Middle frontal gyrus (tissue), 1 donor: Measurements from ENCODE around the gene MT1H.

Source experiments
- DNase-seq: peaks from one replicate; pipeline ENCODE4 v3.0.0-alpha.2; 2015; ENCODE audit warnings: low spot score; ENCODE audit errors: extremely low spot score

MT1H gene

DNA sequence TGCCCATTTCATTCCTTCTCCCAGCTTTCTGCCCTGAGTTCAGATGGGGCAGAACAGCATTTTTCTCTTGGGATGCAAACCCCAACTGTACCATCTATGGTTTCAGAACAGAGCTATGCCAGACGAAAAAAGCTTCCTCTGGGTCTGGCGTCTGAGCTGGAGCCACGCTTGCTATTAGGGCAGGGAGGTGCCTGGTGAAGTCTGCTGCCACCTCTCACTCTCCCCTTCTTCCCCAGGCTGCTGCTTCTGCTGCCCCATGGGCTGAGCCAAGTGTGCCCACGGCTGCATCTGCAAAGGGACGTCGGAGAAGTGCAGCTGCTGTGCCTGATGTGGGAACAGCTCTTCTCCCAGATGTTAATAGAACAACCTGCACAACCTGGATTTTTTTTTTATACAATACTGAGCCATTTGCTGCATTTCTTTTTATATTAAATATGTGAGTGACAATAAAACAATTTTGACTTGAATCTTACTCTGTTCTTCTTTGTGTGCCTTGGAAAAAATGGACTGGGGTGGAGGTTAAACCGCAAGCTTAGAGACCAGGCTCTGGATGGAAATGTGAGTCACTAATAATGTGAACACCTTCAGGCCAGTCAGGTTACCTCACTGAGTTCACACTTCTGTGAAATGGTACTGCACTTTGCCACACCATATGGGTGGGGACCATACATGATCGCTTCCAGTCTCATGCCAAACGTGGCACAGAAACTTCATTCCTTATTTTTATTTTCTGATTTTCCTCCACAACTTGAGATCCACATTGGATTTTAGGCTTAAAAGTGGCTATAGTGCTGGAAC, 32.8 kb upstream of the MT1H start:
- no peak for DNase-seq

DNA sequence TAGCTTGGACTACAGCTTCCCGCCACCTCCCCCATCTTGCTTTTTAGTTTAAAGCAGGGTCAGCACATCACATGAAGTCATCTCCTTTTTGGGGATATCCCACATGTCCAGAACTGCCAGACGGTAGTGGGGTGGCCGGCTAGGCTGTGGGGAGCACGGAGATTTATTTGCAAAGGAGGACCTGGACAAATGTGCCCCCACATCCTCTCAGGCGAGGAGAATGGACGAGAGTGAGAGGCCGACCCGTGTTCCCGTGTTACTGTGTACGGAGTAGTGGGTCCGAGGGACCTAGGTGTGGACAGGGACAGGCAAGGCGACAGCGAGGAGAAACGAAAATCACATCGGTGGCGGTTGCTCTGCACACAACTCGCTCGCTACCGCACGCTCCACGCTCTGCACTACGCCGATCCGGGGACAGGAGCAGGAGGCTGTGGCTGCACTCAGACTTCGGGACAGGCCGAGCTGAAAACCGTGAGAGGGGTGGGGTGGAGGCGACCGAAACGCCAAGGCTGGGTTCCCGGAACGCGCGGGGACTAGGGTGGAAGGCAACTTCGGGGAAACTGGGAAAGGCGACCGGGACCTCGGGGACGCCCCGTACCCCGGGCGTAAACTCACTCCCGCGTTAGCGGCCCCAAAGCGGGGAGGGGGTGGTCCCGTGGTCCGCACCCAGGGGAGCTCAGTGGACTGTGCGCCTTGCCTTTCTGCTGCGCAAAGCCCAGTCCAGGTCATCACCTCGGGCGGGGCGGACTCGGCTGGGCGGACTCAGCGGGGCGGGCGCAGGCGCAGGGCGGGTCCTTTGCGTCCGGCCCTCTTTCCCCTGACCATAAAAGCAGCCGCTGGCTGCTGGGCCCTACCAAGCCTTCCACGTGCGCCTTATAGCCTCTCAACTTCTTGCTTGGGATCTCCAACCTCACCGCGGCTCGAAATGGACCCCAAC, 31.5 kb upstream of the MT1H start, which contains the start of gene MT1A:
Gene MT1A (plus strand): TSS at position 853 of the 937 bp plus-strand sequence. CDS start 73 bp downstream, at position 926.
- no peak for DNase-seq

DNA sequence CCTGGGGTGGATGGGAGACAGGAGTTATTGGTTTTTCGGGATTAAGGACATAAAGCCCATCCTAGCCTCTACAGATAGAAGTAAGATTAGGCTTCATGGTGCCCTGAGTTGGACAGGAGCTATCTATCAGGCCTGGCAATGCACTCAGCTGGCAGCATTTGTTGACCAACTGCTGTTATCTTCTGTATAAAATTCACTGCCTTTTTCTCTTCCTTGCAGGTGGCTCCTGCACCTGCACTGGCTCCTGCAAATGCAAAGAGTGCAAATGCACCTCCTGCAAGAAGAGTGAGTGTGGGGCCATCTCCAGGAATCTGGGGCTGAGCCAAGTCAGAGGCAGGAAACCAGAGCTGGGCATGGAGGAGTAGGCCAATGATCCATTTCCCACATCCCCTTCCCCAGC, 30.6 kb upstream of the MT1H start:
- no peak for DNase-seq

DNA sequence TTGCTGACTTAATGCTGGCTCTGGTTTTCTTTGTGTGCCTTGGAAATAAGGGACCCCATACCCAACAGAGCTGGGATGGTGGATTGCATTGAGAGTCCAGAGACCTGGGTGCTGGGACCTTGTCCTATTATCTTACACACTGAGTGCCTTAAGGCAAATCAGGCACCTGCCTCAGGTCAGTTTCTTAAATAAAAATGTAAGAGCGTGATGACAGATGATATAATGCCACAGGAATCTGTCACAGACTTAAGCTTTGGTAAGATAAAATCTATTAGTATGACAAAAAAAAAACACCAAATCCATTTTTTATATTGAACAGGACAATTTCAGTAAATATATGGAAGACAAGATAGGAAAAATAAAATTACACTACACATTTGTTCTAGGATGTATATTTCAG, 29.5 kb upstream of the MT1H start:
- no peak for DNase-seq

DNA sequence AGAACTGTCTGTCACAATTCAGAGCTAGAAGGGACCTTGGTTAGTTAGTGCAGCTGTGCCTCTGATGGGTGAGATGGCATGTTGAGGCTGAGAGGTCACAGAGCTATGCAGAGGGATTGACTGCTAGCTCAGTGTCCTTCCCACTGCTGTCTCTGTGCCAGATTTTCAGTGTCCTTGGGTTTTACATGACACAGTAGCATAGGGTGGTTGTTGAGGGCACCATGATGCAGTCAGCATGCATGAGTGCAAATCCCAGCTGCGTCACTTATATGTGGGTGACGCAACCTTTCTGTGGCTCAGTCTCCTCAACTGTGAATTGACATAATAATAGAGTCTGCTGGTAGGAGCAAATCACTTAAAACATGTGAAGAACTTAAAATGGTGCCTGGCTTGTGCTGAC, 28.4 kb upstream of the MT1H start:
- DNase-seq, result no peak

DNA sequence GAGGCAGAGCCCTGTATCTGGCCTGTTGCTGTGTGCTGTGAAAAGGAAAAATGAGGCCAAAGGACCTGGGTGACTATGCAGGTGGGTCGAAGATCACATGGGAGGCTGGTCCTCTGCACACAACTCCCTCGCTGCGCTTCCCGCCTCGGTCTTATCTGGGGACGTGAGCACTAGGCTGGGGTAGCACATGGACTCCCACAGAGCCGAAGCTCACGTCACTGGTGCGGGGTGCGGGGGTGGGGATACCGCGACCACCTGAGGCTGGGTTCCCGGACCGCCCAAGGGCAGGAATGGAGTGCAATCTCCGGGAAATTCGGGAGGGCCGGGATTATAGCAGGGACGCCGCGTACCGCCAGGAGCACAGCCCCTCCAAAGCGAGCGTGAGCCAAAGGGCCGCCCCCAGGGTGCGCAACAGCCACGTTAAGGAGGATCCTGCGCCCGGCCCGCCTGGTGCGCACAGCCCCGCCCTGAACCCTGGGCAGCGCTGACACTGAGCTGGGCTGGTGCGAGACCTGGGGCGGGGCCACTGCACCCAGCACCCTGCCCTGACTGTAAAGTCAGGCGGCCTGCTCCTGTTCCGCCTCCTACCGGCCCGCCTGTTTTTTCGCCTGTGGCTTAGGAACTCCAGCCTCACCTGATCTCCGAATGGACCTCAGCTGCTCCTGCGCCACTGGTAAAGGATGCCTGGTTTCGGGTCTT, 26.4 kb upstream of the MT1H start:
- DNase-seq, result no peak

DNA sequence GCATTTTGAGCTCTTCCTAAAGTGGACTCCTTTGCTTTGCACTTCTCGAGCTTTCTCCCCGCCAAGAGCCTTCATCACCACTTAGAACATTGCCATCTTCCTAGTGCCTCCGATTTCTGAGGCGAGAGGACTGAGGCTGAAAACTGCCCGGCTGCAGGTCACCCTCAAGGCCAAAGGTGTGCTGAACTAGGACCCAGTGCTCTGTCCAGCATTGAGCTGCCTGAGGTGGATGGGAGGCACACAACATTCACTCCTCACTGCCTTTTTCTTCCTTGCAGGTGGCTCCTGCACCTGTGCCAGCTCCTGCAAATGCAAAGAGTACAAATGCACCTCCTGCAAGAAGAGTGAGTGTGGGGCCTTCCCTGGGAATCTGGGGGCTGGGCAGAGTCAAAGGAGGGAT, 25.8 kb upstream of the MT1H start:
- no peak for DNase-seq

DNA sequence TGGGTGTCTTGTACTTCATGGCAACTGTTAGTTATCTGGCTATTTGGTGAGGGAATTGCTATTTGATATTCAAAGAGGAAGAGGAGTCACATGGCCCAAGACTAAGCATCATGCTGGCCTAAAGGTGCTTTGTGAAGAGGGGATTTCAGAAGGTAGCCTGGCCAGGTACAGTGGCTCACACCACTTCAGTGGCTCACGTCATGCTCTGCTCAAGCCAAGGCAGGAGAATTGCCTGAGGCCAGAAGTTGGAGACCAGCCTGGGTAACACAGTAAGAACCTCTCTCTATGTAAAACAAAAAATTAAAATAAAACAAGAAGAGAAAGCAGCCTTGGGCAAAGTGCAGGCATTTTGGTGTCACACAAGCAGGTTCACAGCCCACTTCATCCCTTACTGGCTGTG, 24.3 kb upstream of the MT1H start:
- DNase-seq, result no peak

DNA sequence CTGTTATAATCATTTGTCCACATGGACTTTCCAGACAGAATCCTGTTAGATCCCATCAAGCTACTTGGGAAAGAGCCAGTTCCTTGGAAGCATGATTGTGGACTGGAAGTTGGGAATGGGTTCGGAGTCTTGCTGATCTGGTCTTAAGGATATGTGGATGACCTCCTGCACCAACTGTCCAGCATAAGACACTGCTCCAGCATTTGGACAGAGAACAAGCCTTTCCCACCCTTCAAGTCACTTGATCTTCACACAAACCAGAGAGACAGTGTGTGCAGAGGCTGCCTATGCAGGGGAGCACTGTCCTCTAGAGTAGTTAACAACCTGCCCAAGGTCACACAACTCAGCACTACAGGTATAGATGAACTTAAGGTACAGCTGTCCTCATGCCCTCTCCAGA, 23.8 kb upstream of the MT1H start:
- no peak for DNase-seq

DNA sequence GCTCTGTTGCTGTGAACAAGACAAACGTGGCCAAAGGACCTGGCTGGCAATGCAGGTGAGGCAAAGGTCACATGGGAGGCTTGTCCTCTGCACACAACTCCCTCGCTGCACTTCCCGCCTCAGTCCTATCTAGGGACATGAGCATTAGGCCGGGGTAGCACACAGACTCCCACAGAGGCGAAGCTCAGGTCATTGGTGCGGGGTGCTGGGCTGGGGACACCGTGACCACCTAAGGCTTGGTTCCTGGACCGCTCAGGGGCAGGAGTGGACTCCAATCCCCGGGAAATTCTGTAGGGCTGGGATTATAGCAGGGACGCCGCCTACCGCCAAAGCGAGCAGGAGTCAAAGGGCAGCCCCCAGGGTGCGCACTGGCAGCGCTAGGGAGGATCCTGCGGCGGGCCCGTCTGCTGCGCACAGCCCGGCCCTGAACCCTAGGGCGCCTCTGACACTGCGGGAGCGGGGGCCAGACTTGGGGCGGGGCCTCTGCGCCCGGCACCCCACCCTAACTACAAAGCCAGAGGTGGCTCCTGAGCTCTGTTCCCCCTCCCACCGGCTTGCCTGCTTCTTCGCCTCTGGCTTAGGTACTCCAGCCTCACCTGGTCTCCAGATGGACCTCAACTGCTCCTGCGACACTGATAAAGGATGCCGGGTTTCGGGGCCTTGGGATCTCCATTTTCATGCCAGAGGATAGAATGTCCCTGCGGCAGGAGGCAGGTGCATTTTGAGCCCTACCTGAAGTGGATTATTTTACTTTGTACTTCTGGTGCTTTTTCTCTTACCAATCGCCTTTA, 21.8 kb upstream of the MT1H start:
- DNase-seq, result no peak

DNA sequence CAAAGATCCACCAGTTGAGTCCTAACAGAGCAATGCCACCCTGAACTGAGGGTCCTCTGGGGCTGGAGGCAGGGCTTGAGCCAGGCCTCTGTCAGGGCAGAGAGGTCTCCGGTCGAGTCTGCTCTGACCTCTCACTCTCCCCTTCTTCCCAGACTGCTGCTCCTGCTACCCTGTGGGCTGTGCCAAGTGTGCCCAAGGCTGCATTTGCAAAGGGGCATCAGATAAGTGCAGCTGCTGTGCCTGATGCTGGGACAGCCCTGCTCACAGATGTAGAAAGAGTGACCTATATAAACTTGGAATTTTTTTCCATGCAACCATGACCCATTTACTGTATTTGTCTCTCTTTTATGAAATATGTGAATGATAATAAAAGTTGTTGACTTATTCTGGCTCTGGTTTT, 20.3 kb upstream of the MT1H start:
- no peak for DNase-seq

DNA sequence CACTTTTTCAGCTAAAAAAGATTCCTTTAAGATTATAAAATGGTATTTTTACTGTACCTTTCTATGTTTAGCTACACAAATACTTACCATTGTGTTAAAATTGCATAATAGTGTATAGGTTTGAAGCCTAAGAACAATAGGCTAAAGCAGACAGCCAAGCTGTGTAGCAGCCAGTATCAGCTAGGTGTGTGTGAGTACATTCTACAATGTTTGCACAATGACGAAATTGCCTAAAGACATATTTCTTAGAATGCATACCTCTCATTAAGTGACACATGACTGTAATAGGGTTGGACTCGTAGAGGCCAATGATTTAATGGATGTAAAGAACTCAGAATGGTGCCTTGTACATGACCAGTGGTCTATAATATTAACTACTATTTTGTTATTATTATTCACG, 19.8 kb upstream of the MT1H start:
- DNase-seq, result no peak

DNA sequence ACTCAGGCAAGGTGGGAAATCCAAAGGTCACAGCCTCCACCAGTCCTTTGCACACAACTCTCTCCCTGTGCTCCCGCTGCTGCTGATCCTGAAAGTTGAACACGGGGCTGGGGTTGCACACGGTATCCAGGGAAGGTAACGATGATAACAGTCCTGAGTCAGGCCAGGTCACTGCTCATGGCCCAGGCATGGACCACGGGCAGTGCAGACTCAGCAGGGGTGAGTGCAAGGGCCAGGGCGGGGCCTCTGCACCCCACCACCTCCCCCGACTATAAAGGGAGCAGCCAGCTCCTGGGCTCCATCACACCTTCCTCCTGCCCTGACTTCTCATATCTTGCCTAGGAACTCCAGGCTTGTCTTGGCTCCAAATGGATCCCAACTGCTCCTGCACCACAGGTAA, 18.0 kb upstream of the MT1H start, which contains the start of gene MT1B:
Gene MT1B (plus strand): TSS at position 301 of the 400 bp plus-strand sequence. CDS start 68 bp downstream, at position 369.
- DNase-seq, result no peak

DNA sequence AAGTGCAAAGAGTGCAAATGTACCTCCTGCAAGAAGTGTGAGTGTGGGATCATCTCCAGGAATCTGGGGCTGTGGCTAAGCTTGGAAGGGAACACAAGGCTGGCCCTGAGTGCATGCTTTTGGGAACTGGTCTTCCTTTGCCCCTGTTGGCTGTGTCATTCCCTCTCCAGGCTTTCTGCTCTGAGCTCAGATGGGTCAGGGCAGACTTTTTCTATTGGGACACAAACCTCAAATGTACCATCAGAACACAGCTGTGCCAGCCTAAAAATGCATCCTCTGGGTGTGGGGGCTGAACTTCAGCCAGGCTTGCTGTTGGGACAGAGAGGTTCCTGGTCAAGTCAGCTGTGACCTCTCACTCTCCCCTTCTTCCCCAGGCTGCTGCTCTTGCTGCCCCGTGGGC, 17.0 kb upstream of the MT1H start:
- no peak for DNase-seq

DNA sequence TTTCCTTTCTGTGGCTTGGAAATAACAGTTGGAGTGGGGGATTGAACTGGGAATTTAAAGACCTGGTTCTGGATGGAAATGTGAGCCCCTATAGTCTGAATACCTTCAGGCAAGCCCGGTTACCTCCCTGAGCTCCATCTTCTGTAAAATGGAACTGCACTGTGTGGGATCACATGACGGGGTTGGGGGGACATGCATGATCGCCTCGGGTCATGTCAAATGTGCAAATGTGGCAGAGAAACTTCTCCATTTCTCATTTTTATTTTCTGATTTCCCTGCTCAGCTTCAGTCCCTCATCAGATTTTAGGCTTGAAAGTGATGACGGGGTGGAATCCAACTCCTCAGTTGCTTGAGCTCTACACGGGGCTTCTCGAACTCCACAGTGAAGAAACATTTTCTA, 16.4 kb upstream of the MT1H start:
- no peak for DNase-seq

DNA sequence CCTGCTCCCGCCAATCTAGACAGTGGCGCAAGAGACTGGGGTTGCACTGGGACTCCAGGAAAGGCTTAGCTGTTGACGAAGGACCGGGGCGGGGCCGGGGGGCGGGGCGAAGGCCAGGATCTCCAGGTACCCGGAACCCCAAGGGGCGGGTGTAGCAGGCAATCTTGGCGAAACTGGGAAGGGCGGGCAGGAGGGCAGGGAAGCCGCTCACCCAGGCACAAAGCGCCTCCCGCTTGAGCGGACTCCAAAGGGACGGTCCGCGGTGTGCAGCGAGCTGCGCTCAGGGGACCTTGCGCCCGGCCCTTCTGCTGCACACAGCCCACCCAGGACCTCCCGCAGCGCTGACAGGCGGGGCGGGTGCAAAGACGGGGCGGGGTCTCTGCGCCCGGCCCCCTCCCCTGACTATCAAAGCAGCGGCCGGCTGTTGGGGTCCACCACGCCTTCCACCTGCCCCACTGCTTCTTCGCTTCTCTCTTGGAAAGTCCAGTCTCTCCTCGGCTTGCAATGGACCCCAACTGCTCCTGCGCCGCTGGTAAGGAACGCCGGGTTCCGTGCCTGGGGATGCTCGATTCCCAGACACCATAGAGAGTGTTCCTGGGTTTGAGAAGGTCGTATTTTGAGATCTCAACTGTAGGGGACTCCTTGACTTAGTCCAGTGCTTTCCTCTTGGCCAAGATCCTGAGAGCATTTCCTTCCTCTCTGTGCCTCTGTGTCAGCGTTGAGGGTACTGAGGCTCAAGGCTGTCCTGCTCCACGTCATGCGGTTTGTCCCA, 11.9 kb upstream of the MT1H start, which contains the start of gene MT1F:
Gene MT1F (plus strand): TSS at position 405 of the 772 bp plus-strand sequence. CDS start 100 bp downstream, at position 505.
- no peak for DNase-seq

DNA sequence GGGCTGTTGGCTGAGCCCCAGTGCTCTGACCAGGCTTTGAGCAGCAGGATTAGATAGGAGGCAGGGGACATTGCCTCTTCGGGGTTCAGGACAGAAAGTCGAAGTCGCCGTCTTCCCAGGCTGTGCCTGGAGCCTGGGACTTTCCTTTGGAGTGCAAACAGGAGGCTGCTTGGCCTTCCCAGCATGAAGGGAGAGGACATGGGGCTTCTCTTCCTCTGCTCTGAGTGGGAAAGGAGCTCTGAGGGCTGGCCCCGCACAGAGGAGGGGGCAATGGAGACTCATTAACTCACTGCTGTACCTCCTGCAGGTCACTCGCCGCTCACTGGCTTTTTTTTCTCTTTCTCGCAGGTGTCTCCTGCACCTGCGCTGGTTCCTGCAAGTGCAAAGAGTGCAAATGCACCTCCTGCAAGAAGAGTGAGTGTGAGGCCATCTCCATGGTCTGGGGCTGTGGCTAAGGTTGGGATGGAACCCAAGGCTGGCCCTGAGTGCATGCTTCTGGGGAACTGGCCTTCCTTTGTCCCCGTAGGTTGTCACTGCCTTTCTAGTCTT, 11.2 kb upstream of the MT1H start:
- no peak for DNase-seq

DNA sequence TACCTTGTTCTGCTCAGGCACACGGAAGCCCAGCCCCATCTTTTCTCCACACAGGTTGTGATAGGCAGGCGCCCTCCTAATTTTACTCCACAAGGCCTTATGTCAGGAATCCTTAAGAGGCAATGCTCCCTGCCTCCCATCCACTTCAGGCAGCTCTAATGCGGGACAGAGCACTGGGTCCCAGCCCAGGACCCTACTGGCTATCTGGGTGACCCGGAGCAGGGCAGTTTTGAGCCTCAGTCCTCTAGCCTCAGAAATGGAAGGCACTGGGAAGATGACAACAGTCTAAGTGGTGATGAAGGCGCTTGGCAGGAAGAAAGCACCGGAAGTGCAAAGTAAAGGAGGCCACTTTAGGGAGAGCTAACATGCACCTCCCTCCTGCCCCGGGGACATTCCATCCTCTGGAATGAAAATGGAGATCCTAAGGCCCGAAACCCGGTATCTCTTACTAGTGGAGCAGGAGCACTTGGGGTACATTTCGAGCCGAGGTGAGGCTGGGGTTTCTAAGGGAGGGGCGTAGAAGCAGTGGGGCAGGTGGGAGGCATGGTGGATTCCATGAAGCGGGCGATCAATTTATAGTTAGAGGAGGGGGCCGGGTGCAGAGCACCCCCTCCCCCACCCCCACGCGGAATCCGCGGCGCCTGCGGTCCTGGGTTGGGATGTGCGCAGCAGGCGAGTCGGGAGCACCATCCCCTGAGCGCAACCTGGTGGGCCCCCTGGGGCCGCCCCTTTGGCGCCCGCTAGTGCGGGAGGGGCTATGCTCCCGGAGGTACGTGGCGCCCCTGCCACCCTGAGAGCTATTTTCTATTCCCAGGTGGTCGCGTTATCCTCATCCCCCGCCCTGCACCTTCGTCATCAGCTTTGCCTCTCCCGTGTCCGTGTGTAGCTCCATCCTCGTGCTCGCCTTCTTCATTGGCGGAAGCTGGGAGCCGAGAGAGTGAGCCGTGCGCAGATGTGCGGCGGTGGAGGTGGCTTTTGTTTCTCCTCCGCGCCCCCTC, 7.0 kb upstream of the MT1H start:
- DNase-seq, result no peak
